ENCODE results near the gene MORF4L1. TPM values are rescaled to one million over a fixed set of nuclear protein-coding genes. Genes with fewer than 3 reads are reported as not detected.
A peak's percentile ranks its signal among the peaks of the same experiment; 100 is the strongest.

MORF4L1 gene
- total RNA-seq, 1 donor from 2014 or later = 271 TPM

DNA sequence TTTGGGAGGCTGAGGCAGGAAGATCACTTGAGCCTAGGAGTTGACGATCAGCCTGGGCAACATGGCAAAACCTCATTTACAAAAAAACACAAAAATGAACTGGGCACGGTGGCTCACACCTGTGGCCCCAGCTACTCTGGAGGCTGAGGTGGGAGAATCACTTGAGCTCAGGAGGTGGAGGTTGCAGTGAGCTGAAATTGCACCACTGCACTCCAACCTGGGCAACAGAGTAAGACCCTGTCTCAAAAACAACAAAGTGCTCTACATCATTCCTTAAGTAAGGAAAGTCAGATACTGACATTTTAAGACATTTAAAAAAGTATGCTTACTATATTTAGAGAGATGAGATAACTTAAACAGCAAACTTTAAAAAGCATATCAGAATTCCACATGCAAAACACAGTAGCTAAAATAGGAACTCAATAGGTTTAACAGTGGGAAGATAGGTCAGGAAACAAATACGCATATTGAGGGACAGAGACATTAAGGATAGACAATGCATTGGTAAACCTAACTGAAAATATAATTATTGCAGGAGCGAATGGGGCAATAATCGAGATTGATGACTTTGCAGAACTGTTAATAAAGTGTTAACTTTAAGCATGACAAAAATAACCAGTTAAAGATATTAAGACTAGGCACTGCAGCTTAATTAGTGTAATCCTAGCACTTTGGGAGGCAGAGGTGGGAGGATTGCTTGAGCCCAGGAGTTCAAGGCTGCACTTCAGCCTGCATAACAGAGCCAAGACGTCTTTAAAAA is 32.1 kb downstream of the MORF4L1 start:
- no peak for TF ChIP-seq CTCF (IDR thresholded peaks at IDR 0.05)
- H3K4me3 Mint-ChIP-seq = no peak overlapping the region
- DNase-seq (no peak), ATAC-seq (ENCODE audit: low read depth) (no peak)
- H3K27ac Mint-ChIP-seq = no peak overlapping the region
- peaks cover 16% of the 10 kb centered on the region for H3K4me1 Mint-ChIP-seq
- peaks cover 79% of the 10 kb centered on the region for H3K36me3 Mint-ChIP-seq (ENCODE audit: low read depth)
- no peaks in the 10 kb centered on the region for H3K9me3 Mint-ChIP-seq
- ChIA-PET CTCF (interaction anchor here (1.2 to 9.6 kb wide), 2 partner anchors 121 to 280 kb away, joined by 4 to 151 read pairs; no protein-coding TSS in a partner anchor), POLR2A (no interaction called here)
- no peaks in the 10 kb centered on the region for H3K27me3 Mint-ChIP-seq
- intact Hi-C loops (cut with micrococcal nuclease) = no loop called here

DNA sequence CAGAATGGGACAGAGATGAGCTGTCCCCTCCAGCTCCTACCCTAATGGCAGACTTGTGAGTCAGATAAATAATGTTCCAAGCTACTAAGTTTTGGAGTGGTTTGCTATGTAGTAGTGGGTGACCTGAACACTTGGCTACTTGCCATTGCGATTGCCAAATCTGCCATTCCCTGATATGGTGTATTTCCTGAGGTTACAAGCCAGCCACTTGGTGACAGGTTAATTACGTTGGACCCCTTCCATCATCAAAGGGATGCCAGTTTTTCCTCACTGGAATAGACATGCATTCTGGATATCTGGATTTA is 33.6 kb downstream of the MORF4L1 start:
- ATAC-seq (ENCODE audit: low read depth) = no peak
- Mint-ChIP-seq H3K27me3 (no peaks in the 10 kb centered on the region), H3K27ac (no peak overlapping the region), H3K9me3 (no peaks in the 10 kb centered on the region), H3K36me3 (ENCODE audit: low read depth) (peaks cover 79% of the 10 kb centered on the region), H3K4me3 (no peak overlapping the region), H3K4me1 (peaks cover 21% of the 10 kb centered on the region)
- intact Hi-C loops (cut with micrococcal nuclease) = no loop called here
- DNase-seq = no peak
- no peak for TF ChIP-seq CTCF (IDR thresholded peaks at IDR 0.05)
- POLR2A ChIA-PET = no interaction called here
- CTCF ChIA-PET = interaction anchor here (4.0 to 9.6 kb wide), 3 partner anchors 100 to 276 kb away, joined by 22 to 151 read pairs (median 143); no protein-coding TSS in a partner anchor

DNA sequence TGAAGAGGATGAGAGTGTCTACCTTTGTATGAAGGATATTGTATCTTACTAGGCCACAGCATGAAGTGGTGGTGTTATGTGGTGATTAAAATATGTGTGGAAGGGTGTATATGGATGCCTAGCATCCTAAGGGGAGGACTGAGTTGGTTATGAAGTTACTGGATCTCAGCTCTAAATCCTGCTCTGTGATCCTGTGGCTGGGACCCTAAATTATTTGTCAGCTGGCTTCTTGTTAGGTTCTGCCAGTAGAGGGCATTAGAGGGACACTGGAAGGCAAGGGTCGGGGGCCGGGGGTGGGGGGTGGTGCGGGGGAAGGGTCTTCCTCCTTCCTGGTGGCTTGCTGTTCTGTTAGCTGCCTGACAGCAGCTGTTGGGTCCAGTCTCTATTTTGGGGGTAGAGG is 34.9 kb downstream of the MORF4L1 start:
- H3K4me1 Mint-ChIP-seq = peaks cover 21% of the 10 kb centered on the region
- DNase-seq (no peak), ATAC-seq (ENCODE audit: low read depth) (no peak)
- intact Hi-C loops (cut with micrococcal nuclease) = no loop called here
- H3K27me3 Mint-ChIP-seq = no peaks in the 10 kb centered on the region
- ChIA-PET POLR2A (interaction anchor here (0.6 to 4.1 kb wide), 3 partner anchors 118 to 278 kb away, joined by 6 to 24 read pairs (median 11); no protein-coding TSS in a partner anchor), CTCF (interaction anchor here (0.9 to 9.6 kb wide), 7 partner anchors 15 to 274 kb away, joined by 3 to 151 read pairs (median 14); no protein-coding TSS in a partner anchor)
- H3K9me3 Mint-ChIP-seq = no peaks in the 10 kb centered on the region
- no peak for TF ChIP-seq CTCF (IDR thresholded peaks at IDR 0.05)
- H3K36me3 Mint-ChIP-seq (ENCODE audit: low read depth) = peaks cover 78% of the 10 kb centered on the region
- H3K27ac Mint-ChIP-seq = peak overlapping the region; percentile 27
- H3K4me3 Mint-ChIP-seq = no peak overlapping the region

DNA sequence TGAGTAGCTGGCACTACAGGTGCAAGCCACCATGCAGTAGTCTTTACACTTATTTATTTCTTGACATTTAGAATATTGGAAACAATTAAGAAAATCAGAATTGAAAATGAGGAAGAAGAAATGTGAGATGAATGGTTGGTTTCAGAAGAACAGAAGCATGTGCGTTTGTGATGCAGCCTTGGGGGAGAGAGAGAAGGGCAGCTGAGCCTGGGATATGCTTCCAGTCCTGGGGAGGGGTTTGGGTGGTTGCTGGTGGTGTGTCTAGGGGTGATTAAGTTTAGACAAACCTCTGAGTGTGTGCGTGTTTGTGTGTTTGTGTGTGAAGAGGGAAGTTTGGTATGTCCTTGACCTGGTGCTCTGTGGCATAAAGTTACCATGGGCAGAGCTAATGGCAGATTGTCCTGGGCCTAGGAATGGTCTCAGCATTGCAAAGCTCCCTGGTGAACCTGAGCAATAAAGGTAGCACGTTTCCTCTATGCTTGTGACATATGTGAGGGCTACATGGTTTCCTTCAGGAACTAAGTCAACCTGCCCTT is 36.5 kb downstream of the MORF4L1 start:
- DNase-seq = no peak
- CTCF ChIA-PET = interaction anchor here (1.0 to 9.6 kb wide), 13 partner anchors 12 to 280 kb away, joined by 3 to 151 read pairs (median 8); partner anchors contain the start of gene CTSH
- intact Hi-C loops (cut with micrococcal nuclease) = loop anchor here (1.0 kb wide), 4 partner anchors 70 to 275 kb away; no protein-coding TSS in a partner anchor
- H3K4me1 Mint-ChIP-seq = peaks cover 21% of the 10 kb centered on the region
- H3K4me3 Mint-ChIP-seq = no peak overlapping the region
- no peak for TF ChIP-seq CTCF (IDR thresholded peaks at IDR 0.05)
- POLR2A ChIA-PET = interaction anchor here (1.7 to 4.1 kb wide), 4 partner anchors 36 to 275 kb away, joined by 4 to 24 read pairs (median 6); partner anchors contain the start of gene MORF4L1
- peak overlapping the region; percentile 24 for H3K27ac Mint-ChIP-seq
- ATAC-seq (ENCODE audit: low read depth) = peak; percentile 13
- H3K27me3 Mint-ChIP-seq = no peaks in the 10 kb centered on the region
- peaks cover 76% of the 10 kb centered on the region for H3K36me3 Mint-ChIP-seq (ENCODE audit: low read depth)
- no peaks in the 10 kb centered on the region for H3K9me3 Mint-ChIP-seq

- POLR2A ChIA-PET = interaction anchor here (1.7 to 4.1 kb wide), 4 partner anchors 37 to 274 kb away, joined by 4 to 24 read pairs (median 6); partner anchors contain the start of gene MORF4L1
- no peaks in the 10 kb centered on the region for H3K27me3 Mint-ChIP-seq
- H3K4me3 Mint-ChIP-seq = no peak overlapping the region
- peak overlapping the region; percentile 38 for H3K27ac Mint-ChIP-seq
- CTCF ChIA-PET = interaction anchor here (0.6 to 9.6 kb wide), 14 partner anchors 12 to 272 kb away, joined by 3 to 151 read pairs (median 6); no protein-coding TSS in a partner anchor
- no peak for TF ChIP-seq CTCF (IDR thresholded peaks at IDR 0.05)
- peaks cover 21% of the 10 kb centered on the region for H3K4me1 Mint-ChIP-seq
- intact Hi-C loops (cut with micrococcal nuclease) = loop anchor here (1.0 kb wide), 4 partner anchors 69 to 274 kb away; no protein-coding TSS in a partner anchor
- no peaks in the 10 kb centered on the region for H3K9me3 Mint-ChIP-seq
- peaks cover 76% of the 10 kb centered on the region for H3K36me3 Mint-ChIP-seq (ENCODE audit: low read depth)
- DNase-seq (no peak), ATAC-seq (ENCODE audit: low read depth) (peak; percentile 75)
Observed at GRCh38 chr15:78909791-78910228, 37.1 kb downstream of the MORF4L1 start.
